Measurements from ENCODE around the gene ZNF282. TPM values are rescaled to one million over a fixed set of nuclear protein-coding genes. Genes with fewer than 3 reads are reported as not detected.
"Not testable (repeated sequence)": the region's sequence is repeated elsewhere in the genome, so short reads cannot be mapped to it uniquely, and the experiment has no call there.

ZNF282 gene
- total RNA-seq, 4 donors from 2014 or later: 10.6 to 83.3 (median 17.7) TPM

DNA sequence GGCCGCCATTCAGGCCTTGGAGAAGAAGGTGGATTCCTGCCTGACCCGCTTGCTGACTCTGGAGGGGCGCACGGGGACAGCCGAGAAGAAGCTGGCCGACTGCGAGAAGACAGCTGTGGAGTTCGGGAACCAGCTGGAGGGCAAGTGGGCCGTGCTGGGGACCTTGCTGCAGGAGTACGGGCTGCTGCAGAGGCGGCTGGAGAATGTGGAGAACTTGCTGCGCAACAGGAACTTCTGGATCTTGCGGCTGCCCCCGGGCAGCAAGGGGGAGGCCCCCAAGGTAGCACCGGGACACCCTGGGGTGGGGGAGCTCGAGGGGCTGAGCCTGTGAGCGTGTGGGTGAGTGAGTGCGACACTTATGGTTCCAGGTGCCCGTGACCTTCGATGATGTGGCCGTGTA lies 71.1 kb downstream of the ZNF282 start:
- ATAC-seq (ENCODE audit: low FRiP score) (no peak), DNase-seq (ENCODE audit: low spot score) (no peak)
- TF ChIP-seq CTCF (IDR thresholded peaks at IDR 0.05): no peak

DNA sequence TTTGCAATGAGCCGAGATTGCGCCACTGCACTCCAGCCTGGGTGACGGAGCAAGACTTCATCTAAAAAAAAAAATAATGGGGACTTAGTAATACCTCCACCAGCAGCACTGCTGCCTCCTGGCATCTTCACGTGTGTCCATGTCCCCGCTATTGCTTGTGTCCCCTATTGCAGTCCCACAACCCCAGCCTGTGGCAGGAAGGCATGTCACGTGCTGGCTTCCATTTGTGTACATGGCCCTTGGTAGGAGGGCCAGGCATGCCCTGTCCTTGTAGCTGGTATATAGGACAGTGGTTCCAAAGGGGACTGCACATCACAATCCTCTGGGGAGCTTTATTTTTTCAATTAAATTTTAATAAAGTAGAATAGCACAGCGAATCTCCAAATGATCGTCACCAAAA lies 72.4 kb downstream of the ZNF282 start:
- ATAC-seq (ENCODE audit: low FRiP score) (no peak), DNase-seq (ENCODE audit: low spot score) (no peak)
- no peak for TF ChIP-seq CTCF (IDR thresholded peaks at IDR 0.05)

DNA sequence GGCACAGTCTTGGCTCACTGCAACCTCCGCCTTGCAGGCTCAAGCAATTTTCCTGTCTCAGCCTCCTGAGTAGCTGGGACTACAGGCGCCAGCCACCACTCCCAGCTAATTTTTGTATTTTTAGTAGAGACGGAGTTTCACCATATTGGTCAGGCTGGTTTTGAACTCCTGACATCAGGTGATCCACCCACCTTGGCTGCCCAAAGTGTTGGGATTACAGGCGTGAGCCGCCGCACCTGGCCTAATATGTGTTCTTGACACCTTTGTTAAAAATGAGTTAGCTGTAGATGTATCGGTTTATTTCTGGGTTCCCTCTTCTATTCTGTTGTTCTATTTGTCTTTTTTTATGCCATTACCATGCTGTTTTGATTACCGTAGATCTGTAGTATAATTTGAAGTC lies 79.1 kb downstream of the ZNF282 start:
- DNase-seq (ENCODE audit: low spot score); ATAC-seq (ENCODE audit: low FRiP score): not testable (repeated sequence)

Small RNAs within 50 kb of the gene (small RNA-seq; reads per million reads assigned to genes)
- not detected for gene AC004890.1

Other genes starting within 250 kb of the ZNF282 start
- gene PDIA4, start 167.0 kb upstream of the ZNF282 start, total RNA-seq: 100 to 1,000 TPM in 1 of 4 donors, 10 to 100 TPM in 3; 57.1 to 114 (median 74.0) TPM
- 1 to 10 TPM; 3.0 to 6.0 (median 3.9) TPM for gene ZNF786, start 104.8 kb upstream of the ZNF282 start, total RNA-seq
- 1 to 10 TPM; 1.1 to 1.6 (median 1.5) TPM for gene ZNF425, start 69.2 kb upstream of the ZNF282 start, total RNA-seq
- 10 to 100 TPM; 11.5 to 23.5 (median 17.1) TPM for gene ZNF398, start 48.1 kb upstream of the ZNF282 start, total RNA-seq
- gene ZNF212, start 44.1 kb downstream of the ZNF282 start, total RNA-seq: 1 to 10 TPM; 2.4 to 8.5 (median 5.0) TPM
- 10 to 100 TPM in 3 of 4 donors, 1 to 10 TPM in 1; 9.7 to 24.6 (median 15.9) TPM for gene ZNF783, start 66.7 kb downstream of the ZNF282 start, total RNA-seq

Measured in omental fat pad (tissue), 4 donors.